Tibial nerve (tissue), 4 donors: ENCODE data around the gene HECTD1. TPM values are rescaled to one million over a fixed set of nuclear protein-coding genes. Genes with fewer than 3 reads are reported as not detected.

Experiments
- DNase-seq, 2 donors: peaks; one replicate each; pipeline ENCODE4 v3.0.0-alpha.2; 2019; ENCODE audit warnings: low spot score in 2 of 2
- H3K27ac ChIP-seq, 4 donors: fragments of 200-600 bp; sonication (generic) in 3 of 4; one replicate each; pipeline ENCODE4 v1.5.1; 2017 to 2019; ENCODE audit warnings: mild to moderate bottlenecking in 1 of 4
- H3K27me3 ChIP-seq, 2 donors: fragments of 200-600 bp; sonication (generic) in 1 of 2; one replicate each; pipeline versions ENCODE4 v1.5.1 to v1.6.0; 2017 to 2019
- H3K36me3 ChIP-seq, 3 donors: fragments of 200-600 bp; sonication (generic); one replicate each; pipeline ENCODE4 v1.5.1; 2018 to 2019
- H3K4me1 ChIP-seq, 4 donors: fragments of 200-600 bp; sonication (generic) in 3 of 4; one replicate each; pipeline ENCODE4 v1.5.1; 2017 to 2019
- H3K4me3 ChIP-seq, 4 donors: fragments of 200-600 bp; sonication (generic) in 3 of 4; one replicate each; pipeline ENCODE4 v1.5.1; 2017 to 2019; ENCODE audit warnings: mild to moderate bottlenecking in 1 of 4, moderate library complexity in 1 of 4
- H3K9me3 ChIP-seq, 4 donors: fragments of 200-600 bp; sonication (generic) in 3 of 4; one replicate each; pipeline ENCODE4 v1.5.1; 2017 to 2019
- EP300 ChIP-seq, 2 donors: sonication (generic); formaldehyde crosslinking; IDR thresholded peaks; one replicate each; pipeline ENCODE4 v1.6.1; 2017; ENCODE audit warnings: antibody characterized with exemption in 2 of 2, mild to moderate bottlenecking in 1 of 2
- POLR2A ChIP-seq, 2 donors: fragments of 450-650 bp; IDR thresholded peaks; one replicate each; pipeline ENCODE4 v1.6.1; 2017; ENCODE audit warnings: antibody characterized with exemption in 2 of 2, mild to moderate bottlenecking in 2 of 2, moderate library complexity in 2 of 2
- WGBS, 2 donors: methylation state at CpG; one replicate each; pipeline ENCODE4 v1.1.5; 2018; 5-methylcytosine and 5-hydroxymethylcytosine counted together
- total RNA-seq, 4 donors: library from RNA; depleted of rRNA; stranded (reverse); fragments of >200 nt; gene quantifications; one replicate each; pipeline ENCODE4 v1.1.0, GENCODE V29; 2016
- TF ChIP-seq, protein P1 (sequence below), 5 experiments: fragments of 200-600 bp in 3 of 5; fragments of 450-650 bp in 2 of 5; sonication (generic) in 3 of 5; IDR thresholded peaks; one replicate each; pipeline ENCODE4 v1.5.1; 2016 to 2019; ENCODE audit warnings: antibody characterized with exemption in 5 of 5, mild to moderate bottlenecking in 3 of 5, moderate library complexity in 2 of 5

The HECTD1 gene
- total RNA-seq, 4 donors from 2014 or later: 183 to 225 (median 207) TPM

DNA sequence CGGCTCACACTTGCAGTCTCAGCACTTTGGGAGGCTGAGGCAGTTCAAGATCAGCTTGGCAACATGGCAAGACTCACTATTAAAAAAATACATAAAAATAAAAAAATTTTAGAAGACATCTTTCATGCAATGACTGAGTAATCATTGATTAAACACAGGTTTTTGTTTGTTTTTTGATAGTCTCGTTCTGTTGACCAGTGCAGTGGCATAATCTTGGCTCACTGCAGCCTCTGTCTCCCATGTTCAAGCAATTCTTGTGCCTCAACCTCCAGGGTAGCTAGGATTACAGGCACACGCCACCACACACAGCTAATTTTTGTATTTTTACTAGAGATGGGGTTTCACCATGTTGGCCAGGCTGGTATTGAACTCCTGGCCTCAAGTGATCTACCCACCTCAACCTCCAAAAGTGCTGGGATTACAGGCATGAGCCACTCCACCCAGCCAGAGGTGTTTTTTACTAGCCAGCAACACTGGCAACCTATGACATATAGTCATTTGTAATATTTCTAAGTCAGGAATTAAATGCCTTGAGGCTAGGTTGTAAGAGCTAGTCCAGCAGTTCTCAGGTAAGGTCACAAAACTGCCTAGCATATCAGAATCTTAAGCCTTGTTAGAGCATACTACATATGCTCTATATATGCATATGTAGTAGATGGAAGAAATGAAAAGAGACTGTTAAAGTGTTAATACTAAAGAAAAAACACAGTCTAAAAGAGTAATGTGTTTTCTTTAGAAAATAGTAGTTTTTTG is 27.1 kb downstream of the HECTD1 start:
- Histone ChIP-seq H3K27ac (no peak overlapping the region), H3K36me3 (peaks cover 0 to 52% (median 0%) of the 10 kb centered on the region in 3 donors), H3K4me1 (no peaks in the 10 kb centered on the region), H3K9me3 (no peaks in the 10 kb centered on the region), H3K4me3 (no peak overlapping the region), H3K27me3 (no peaks in the 10 kb centered on the region)
- DNase-seq: no peak
- 91 to 92% methylated on average over 3 of the region's 3 CpGs for WGBS, 2 donors
- TF ChIP-seq, protein P1, sequence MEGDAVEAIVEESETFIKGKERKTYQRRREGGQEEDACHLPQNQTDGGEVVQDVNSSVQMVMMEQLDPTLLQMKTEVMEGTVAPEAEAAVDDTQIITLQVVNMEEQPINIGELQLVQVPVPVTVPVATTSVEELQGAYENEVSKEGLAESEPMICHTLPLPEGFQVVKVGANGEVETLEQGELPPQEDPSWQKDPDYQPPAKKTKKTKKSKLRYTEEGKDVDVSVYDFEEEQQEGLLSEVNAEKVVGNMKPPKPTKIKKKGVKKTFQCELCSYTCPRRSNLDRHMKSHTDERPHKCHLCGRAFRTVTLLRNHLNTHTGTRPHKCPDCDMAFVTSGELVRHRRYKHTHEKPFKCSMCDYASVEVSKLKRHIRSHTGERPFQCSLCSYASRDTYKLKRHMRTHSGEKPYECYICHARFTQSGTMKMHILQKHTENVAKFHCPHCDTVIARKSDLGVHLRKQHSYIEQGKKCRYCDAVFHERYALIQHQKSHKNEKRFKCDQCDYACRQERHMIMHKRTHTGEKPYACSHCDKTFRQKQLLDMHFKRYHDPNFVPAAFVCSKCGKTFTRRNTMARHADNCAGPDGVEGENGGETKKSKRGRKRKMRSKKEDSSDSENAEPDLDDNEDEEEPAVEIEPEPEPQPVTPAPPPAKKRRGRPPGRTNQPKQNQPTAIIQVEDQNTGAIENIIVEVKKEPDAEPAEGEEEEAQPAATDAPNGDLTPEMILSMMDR (IDR thresholded peaks at IDR 0.05): no peak
- no peak for TF ChIP-seq EP300 (IDR thresholded peaks at IDR 0.05)
- TF ChIP-seq POLR2A (IDR thresholded peaks at IDR 0.05): no peak

DNA sequence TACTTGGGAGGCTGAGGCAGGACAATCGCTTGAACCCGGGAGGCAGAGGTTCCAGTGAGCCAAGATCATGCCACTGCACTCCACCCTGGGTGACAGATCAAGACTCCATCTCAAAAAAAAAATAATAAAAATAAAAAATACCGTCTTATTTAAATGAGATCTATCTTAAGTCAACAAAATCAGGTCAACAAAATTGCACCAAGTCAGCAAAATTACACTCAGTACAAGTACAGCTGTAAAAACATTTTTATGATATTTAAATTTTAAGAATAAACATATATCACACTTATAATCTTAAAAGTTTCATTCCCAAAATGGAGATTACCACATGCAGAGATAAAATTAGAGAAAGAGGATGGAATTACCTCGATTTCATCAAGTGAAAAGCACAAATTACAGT is 33.2 kb downstream of the HECTD1 start:
- no peak for DNase-seq
- H3K27me3 ChIP-seq: no peaks in the 10 kb centered on the region
- no peaks in the 10 kb centered on the region for H3K4me1 ChIP-seq
- no peak overlapping the region for H3K4me3 ChIP-seq
- TF ChIP-seq POLR2A (IDR thresholded peaks at IDR 0.05) (no peak), EP300 (IDR thresholded peaks at IDR 0.05) (no peak)
- TF ChIP-seq, protein P1 (IDR thresholded peaks at IDR 0.05): no peak
- no peaks in the 10 kb centered on the region for H3K9me3 ChIP-seq
- H3K27ac ChIP-seq: no peak overlapping the region
- peaks cover 0 to 96% (median 0%) of the 10 kb centered on the region in 3 donors for H3K36me3 ChIP-seq
- 79 to 82% methylated on average over 4 of the region's 4 CpGs for WGBS, 2 donors

DNA sequence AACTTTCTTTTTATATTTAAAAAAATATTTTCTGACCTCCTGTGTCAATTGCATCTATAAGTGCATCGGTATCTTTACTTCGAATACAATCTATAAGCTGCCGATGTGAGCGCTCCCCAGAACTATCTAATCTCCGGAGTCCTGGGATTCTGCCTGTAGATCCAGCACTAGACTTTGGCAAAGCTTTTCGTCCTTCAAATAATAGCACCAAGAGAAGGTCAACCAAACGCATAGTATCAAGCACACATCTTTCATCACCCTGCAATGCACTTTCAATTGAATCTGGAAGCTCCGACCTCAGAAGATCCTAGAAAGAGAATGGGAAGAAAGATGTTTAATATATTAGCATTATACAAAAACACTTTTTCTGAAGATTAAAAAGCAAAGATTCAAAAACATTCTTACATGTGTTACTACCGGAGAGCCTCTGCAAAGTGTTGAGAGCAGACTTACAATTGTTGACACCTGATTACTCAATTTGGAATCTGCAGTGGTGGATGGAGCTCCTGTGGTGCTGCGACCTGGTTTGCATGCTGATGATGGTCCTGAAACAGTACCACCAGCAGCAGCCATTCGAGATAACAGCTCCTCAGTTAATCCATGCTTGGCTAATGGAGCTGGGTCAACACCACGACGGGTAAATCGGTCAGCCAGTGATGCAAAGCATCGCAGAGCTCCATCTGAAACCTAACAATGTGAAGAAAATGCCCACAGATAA is 34.3 kb downstream of the HECTD1 start:
- Histone ChIP-seq H3K36me3 (peaks cover 0 to 98% (median 0%) of the 10 kb centered on the region in 3 donors), H3K4me1 (no peaks in the 10 kb centered on the region), H3K4me3 (no peak overlapping the region), H3K9me3 (no peaks in the 10 kb centered on the region), H3K27me3 (no peaks in the 10 kb centered on the region), H3K27ac (no peak overlapping the region)
- no peak for TF ChIP-seq POLR2A (IDR thresholded peaks at IDR 0.05)
- no peak for TF ChIP-seq EP300 (IDR thresholded peaks at IDR 0.05)
- TF ChIP-seq, protein P1 (IDR thresholded peaks at IDR 0.05): no peak
- no peak for DNase-seq
- 93 to 95% methylated on average over 15 of the region's 15 CpGs for WGBS, 2 donors

DNA sequence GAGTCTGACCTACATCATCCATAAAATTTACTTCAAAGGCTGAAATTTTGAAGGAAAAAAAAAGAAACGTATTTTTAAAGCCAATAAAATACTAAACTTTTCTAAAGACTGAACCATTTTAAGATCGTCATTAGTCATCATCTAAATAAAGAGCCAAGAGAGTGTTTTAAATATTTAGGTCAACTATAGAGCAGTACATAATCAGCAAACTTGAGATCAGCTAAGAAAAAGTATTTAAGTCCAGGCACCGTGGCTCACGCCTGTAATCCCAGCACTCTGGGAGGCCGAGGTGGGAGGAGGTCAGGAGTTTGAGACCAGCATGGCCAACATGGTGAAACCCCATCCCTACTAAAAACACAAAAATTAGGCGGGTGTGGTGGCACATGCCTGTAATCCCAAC is 35.5 kb downstream of the HECTD1 start:
- H3K4me1 ChIP-seq: no peaks in the 10 kb centered on the region
- H3K9me3 ChIP-seq: no peaks in the 10 kb centered on the region
- no peak overlapping the region for H3K4me3 ChIP-seq
- DNase-seq: no peak
- peaks cover 0 to 98% (median 0%) of the 10 kb centered on the region in 3 donors for H3K36me3 ChIP-seq
- H3K27ac ChIP-seq: no peak overlapping the region
- TF ChIP-seq, protein P1 (IDR thresholded peaks at IDR 0.05): no peak
- TF ChIP-seq POLR2A (IDR thresholded peaks at IDR 0.05): no peak
- TF ChIP-seq EP300 (IDR thresholded peaks at IDR 0.05): no peak
- no peaks in the 10 kb centered on the region for H3K27me3 ChIP-seq
- 77 to 86% methylated on average over 6 of the region's 6 CpGs for WGBS, 2 donors

- 90 to 95% methylated on average over 1 of the region's 1 CpG for WGBS, 2 donors
- Histone ChIP-seq H3K27ac (no peak overlapping the region), H3K27me3 (no peaks in the 10 kb centered on the region), H3K9me3 (no peaks in the 10 kb centered on the region), H3K36me3 (peaks cover 0 to 100% (median 0%) of the 10 kb centered on the region in 3 donors), H3K4me1 (peaks cover 0 to 8% (median 0%) of the 10 kb centered on the region in 4 donors), H3K4me3 (no peak overlapping the region)
- TF ChIP-seq POLR2A (IDR thresholded peaks at IDR 0.05): no peak
- TF ChIP-seq, protein P1 (IDR thresholded peaks at IDR 0.05): no peak
- no peak for TF ChIP-seq EP300 (IDR thresholded peaks at IDR 0.05)
- no peak for DNase-seq
Observed at GRCh38 chr14:31170411-31170810, 37.2 kb downstream of the HECTD1 start.
